ENCODE data around the gene NANOGP8.

DNA sequence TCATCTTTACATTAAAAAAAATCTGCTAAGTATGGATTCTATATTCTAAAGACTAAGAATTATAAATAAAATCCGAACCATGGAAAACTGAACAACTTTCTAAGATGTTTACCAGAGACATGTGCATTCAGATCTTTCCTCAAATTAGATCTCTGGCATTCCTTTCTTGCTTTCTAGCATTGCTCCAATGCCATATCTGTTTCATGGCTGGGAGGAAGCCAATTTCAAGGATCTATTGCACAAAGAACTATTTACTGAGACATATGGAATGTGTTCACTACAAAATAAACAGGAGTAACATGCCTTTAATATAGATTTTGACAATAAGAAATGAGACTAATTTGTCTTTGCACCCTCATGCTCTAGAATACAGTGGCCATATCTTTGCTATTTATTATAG lies 45.1 kb upstream of the NANOGP8 start:
- TF ChIP-seq, protein P1, sequence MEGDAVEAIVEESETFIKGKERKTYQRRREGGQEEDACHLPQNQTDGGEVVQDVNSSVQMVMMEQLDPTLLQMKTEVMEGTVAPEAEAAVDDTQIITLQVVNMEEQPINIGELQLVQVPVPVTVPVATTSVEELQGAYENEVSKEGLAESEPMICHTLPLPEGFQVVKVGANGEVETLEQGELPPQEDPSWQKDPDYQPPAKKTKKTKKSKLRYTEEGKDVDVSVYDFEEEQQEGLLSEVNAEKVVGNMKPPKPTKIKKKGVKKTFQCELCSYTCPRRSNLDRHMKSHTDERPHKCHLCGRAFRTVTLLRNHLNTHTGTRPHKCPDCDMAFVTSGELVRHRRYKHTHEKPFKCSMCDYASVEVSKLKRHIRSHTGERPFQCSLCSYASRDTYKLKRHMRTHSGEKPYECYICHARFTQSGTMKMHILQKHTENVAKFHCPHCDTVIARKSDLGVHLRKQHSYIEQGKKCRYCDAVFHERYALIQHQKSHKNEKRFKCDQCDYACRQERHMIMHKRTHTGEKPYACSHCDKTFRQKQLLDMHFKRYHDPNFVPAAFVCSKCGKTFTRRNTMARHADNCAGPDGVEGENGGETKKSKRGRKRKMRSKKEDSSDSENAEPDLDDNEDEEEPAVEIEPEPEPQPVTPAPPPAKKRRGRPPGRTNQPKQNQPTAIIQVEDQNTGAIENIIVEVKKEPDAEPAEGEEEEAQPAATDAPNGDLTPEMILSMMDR (IDR thresholded peaks at IDR 0.05; ENCODE audit: low read length) = no peak
- TF ChIP-seq EZH2 (IDR thresholded peaks at IDR 0.05; ENCODE audit: borderline replicate concordance, low read length) = no peak
